NCI-H345 (cell line): Measurements from ENCODE around the gene GRK5.
A peak's percentile ranks its signal among the peaks of the same experiment; 100 is the strongest.

Experiments used
- DNase-seq: peaks from one replicate; lab custom pipeline; 2025; lab: John Stamatoyannopoulos, UW

The GRK5 gene

GRCh38 chr10:119384127-119384526, 176.8 kb downstream of the GRK5 start:
- no peak for DNase-seq

- DNase-seq, result no peak
These were observed 179.3 kb downstream of the GRK5 start for GRCh38 chr10:119386666-119387065.

DNA sequence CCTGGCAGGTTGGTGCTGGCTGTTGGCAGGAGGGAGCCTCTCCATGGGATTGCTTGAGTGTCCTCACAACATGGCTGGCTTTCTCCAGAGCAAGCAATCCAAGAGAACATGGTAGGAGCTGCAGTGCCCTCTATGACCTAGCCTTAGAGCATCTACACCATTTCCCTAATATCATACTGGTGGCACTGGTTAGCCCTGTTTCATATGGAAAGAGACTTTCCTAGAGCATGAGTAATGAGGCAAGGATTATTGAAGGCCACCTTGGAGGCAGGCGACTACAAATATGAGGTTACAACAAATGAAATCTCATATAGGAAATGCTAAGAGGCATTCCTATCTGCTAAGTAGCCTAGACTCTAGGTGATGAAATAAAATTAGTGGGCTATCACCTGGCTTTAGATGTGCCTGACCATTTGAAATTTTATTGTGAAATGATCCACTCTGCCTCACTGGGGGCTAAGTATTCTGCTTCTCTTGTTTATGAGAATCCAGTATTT, 181.5 kb downstream of the GRK5 start:
- DNase-seq, result no peak

DNA sequence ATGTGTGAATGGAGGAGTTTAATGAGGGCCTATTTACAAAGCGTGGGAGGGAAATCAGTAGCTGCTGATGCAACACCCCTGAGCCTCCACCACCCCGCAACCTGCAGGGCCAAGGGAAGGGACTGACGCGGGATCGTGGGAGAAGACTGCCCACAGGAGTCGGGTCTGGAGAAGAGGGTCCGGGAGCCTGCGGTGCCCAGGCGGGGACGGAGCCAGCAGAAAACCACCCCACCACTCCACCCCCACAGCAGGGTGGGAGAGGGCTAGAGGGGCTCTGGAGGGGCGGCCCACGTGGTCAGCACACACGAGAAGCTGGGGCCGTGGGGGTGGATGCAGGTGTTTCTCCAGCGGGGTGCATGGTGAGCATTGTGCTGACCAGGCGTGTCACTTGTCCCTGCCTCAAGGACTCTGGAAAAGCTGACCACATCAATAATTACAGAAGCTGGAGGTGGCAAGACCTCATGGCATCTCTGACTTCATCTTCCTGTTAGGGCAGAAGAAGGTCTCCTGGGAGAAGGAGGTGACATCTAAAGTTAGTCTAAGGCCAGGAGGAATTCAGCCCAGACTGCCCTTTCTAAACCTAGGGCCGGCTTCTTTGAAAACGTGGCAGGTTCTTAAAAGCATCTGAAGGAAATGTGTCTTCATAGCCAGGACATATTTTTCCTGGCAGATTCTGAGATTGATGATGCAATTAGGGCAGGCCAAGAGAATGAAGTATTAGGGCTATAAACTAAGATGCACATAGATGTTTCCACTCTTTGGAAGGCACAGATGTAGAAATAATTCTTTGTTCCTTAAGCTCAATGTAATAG, 184.3 kb downstream of the GRK5 start:
- no peak for DNase-seq

DNA sequence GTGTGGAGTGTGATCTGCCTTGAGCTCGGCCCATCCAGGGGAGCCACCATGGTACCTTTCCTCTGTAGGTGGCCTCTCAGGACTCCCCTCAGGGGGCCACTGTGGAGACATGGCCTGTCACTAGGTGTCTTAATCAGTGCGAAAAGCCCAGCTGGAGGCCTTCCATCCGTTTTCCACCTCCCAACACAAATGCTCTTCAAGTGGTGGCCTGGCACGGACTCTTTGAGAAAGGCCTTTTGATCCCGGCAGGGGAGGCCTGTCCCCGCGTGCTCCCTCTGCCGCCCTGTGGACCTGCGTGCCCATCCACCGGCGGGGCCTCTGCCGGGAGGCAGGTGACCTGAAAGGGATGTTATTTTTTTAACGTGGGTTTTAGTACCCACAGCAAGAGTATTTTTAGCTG, 185.6 kb downstream of the GRK5 start:
- peak; percentile 2 for DNase-seq

DNA sequence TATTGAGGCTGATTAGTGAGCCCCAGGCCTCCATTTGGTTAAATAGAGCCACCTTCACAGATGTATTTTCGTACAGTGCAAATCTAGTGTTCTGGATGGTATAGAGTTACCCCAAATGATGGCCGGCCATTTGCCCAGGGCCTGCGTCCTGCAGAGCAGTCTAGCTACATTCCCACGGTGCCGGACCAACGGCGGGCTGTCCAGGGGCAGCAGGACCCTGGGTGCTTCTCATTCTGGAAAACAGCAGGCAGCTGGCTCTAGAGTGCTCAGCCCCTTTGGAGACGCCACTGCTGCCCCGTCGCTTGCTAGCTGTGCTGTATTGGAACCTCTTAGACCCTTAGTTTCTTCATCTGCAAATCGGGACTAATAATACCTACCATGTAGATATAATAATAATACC, 186.1 kb downstream of the GRK5 start:
- DNase-seq, result no peak

DNA sequence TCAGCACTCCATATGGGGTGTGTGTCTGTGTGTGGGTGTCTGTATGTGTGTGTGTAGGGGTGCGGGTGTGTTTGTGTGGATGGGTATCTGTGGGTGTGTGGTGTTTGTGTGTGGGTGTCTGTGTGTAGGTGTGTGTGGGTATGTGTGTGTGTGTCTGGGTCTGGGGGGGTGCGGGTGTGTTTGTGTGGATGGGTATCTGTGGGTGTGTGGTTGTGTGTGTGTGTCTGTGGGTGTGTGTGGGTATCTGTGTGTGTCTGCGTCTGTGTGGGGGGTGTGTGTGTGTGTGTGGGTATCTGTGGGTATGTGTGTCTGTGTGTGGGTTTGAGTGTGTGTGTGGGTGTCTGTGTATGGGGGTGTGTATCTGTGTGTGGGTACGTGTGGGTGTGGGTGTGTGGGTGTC, 186.5 kb downstream of the GRK5 start:
- no peak for DNase-seq

DNA sequence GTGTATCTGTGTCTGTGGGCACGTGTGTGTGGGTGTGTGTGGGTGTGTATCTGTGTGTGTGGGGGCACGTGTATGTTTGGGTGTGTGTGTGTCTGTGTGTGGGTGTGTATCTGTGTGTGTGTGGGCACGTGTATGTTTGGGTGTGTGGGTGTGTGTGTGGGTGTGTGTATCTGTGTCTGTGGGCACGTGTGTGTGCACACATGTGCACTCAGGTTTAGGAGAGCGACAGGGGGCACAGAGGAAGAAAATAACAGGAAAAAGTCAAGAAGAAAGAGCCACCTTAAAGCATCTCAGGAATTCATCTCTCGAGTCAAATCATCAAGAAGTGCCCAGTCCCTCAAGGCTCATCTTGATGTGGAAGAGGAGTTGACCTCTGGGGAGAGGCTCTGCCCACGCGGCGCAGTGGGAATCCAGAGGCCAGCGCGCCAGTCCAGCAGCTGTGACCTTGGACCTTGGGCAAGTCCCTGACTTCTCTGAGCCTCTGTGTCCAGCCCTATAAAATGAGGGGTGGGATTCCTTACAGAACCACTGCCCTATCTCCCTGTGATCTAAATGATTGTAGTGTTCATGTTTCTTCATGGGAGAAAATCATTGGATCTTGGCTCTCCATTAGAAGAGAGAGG, 187.4 kb downstream of the GRK5 start:
- no peak for DNase-seq

- no peak for DNase-seq
These were observed 188.1 kb downstream of the GRK5 start for GRCh38 chr10:119395280-119396007.

DNA sequence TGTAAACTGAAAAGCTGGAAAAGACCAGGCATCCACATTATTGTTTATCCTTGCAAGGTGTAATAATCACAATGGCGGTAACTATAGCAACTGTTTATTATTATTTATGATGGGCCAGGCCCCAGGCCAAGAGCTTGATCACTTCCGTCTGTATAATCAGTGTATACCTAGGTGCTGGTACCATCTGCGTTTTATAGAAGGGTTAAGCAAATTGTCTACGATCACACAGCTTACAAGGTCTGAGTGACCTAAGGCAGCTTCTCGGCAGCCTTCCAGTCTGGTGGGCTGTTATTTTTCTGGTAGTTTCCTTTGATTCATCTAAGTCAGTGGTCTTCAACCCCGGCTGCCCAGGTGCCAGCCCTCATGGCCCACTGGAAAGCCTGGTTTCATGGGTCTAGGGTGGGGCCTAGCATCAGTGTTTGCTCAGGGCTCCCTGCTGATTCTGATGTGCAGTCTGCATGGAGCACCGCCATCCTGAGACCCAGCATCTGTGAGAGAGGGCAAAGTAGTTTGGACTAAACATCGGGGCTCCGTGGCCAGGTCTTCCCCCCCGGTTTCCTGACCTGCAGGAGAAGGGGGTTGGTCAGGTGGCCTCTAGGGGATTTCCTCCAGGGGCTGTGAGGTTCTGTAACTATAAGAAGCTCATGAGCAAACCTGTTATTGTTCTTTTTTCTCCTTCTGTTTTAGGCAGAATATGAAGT, 188.8 kb downstream of the GRK5 start:
- DNase-seq, result peak; percentile 8

- DNase-seq, result no peak
These were observed 189.3 kb downstream of the GRK5 start for GRCh38 chr10:119396709-119397071.

GRCh38 chr10:119397416-119397815, 190.0 kb downstream of the GRK5 start:
- DNase-seq, result no peak

DNA sequence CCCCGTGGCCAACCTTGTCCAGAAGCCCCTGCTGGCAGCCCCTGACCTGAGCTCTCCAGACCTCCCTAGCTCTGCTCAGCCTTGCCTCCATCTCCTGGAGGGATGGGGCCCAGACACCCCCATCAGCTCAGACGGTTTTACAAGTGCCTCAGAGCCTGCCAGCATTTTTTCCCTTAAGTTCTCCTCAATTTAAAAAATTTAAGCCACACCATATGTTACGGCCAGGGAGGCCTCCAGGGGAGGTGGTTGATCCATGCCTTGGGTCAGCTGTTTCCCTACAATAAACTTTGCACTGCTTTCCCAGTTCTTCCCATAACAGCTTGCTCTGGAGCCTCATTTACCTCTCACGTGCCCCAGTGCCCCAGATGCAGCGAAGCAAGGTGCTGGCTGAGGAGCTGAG, 191.6 kb downstream of the GRK5 start:
- DNase-seq, result no peak

- DNase-seq, result no peak
These were observed 192.1 kb downstream of the GRK5 start for GRCh38 chr10:119399466-119399865.

GRCh38 chr10:119401671-119402395, 194.5 kb downstream of the GRK5 start:
- DNase-seq, result no peak

DNA sequence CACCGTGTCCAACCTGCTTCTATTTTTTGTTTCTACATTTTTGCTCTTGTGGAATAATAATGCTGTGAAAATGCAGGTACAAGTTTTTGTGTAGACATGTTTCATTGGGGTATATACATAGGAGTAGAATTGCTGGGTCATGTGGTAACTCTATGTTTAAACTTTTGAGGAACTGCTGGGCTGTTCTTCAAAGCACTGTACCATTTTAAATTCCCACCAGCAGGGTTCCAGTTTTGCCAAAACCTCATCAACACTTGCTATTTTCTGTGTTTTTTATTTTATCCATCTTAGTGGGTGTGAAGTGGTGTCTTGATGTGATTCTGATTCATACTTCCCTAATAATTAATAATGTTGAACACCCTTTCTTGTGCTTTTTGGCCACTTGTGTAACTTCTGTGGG, 196.6 kb downstream of the GRK5 start:
- no peak for DNase-seq

DNA sequence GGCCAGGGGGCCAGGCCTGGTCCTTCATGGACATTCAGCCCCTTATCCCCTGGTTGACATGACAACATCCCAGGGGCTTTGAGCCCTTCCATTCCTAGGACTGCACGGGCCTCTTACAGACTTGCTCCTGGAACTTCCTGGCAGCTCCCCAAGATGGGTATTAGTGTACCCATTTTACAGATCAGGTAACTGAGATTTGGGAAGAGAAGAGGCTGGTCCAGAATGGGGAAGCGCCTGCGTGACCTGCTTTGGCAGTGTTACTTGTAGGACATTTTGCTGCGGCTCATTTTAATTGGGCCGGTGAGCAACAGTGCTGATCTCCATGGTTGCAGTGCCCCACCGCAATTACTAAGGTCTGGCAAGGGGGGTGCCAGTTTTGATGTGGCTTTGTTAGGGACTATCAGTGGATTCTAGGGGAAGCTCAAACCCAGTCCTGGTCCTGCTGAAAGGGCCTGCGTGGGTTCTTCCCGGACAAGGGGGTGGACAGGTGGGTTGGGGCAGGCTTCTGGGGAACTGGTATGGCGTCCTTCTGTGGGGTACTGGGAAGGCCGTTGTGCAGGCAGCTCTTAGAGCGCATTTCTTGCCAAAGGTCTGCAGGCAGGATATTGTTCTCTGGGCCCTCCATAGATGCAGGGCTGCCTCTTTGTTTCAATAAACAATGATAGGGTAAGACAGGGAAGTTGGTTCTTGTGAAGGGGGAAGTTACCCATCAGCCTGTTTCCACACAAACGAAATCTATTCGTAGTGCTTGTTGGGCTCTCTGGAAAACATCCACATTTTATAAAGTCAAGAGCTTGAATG, 197.5 kb downstream of the GRK5 start:
- no peak for DNase-seq

- no peak for DNase-seq
These were observed 198.1 kb downstream of the GRK5 start for GRCh38 chr10:119405520-119405807.

GRCh38 chr10:119406137-119406536, 198.8 kb downstream of the GRK5 start:
- no peak for DNase-seq

DNA sequence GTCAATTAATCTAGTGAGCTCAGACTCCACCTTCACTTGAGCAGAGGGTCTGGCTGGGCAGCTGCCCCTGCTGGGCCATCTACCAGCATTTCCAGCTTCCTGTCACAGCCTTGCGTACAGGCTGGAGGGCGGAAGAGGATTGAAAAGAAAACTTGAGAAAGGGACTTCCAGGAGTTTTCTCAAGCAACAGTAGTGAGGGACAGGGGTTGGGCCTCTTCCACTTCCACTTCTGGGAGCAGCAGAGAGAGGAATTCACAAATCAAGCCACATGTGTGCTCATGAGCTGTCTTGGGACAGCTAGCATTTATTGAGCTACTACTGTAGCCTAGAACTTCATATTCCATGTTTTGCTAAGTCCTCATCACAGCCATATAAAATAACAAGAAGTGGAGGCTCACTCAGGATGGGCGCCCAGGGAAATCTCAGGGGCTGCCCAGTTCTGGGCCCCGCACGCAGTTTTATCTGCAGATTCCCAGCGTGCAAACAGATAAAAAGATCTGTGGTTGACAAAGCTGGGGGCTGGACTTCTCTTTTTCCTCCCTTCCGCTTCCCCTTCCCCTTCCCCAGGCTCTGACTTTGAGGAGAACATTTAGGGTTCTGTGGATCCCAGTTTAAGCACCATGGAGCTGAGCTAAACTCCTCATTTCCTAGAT, 199.4 kb downstream of the GRK5 start:
- no peak for DNase-seq
